Fibroblast of lung (primary cell): Measurements from ENCODE around the gene FOXK2.

Source experiments
- EZH2 ChIP-seq: IDR thresholded peaks from 2 replicates; pipeline ENCODE4 v1.5.1; 2012; ENCODE audit warnings: low read length, control low read depth, mild to moderate bottlenecking; ENCODE audit errors: missing control alignments
- TF ChIP-seq, protein P1 (sequence below), 2 donors: IDR thresholded peaks in 1 of 2; conservative IDR thresholded peaks in 1 of 2; 1 replicate in 1 of 2; 2 replicates in 1 of 2; pipeline ENCODE4 v1.5.1; 2011 to 2012; ENCODE audit warnings: low read length in 2 of 2, control low read depth in 1 of 2, inconsistent platforms in 1 of 2, low read depth in 1 of 2, mild to moderate bottlenecking in 1 of 2

DNA sequence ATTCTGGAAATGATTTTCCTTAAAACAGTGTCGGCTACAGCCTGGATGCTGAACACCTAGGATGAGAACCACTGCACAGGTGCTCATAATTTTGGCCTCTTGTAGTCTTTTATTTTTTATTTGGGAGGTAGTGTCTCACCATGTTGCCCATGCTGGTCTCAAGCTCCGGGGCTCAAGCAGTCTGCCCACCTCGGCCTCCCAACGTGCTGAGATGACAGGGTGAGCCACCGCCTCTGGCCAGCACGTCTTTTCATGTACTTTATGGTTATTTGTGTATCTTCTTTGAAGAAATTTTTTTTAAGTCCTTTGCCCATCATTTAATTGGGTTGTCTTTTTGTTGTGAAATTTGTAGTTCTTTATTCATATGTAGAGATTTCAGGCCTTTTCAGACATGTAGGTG lies 70.7 kb downstream of the FOXK2 start:
- TF ChIP-seq, protein P1, sequence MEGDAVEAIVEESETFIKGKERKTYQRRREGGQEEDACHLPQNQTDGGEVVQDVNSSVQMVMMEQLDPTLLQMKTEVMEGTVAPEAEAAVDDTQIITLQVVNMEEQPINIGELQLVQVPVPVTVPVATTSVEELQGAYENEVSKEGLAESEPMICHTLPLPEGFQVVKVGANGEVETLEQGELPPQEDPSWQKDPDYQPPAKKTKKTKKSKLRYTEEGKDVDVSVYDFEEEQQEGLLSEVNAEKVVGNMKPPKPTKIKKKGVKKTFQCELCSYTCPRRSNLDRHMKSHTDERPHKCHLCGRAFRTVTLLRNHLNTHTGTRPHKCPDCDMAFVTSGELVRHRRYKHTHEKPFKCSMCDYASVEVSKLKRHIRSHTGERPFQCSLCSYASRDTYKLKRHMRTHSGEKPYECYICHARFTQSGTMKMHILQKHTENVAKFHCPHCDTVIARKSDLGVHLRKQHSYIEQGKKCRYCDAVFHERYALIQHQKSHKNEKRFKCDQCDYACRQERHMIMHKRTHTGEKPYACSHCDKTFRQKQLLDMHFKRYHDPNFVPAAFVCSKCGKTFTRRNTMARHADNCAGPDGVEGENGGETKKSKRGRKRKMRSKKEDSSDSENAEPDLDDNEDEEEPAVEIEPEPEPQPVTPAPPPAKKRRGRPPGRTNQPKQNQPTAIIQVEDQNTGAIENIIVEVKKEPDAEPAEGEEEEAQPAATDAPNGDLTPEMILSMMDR (conservative IDR thresholded peaks at IDR 0.05 in 1 of 2, IDR thresholded peaks at IDR 0.05 in 1 of 2; ENCODE audit: low read depth in 1 of 2, low read length in 2 of 2): no peak
- no peak for TF ChIP-seq EZH2
